H1 (cell line): ENCODE data around the gene TMEM178B. TPM values are rescaled to one million over a fixed set of nuclear protein-coding genes. Genes with fewer than 3 reads are reported as not detected.

Experiments
- CTCF ChIA-PET: fragments of 300-600 bp; sonication (Branson Sonifier 250); formaldehyde crosslinking; loops from one replicate; lab custom pipeline; 2021; ENCODE audit not compliant: partially characterized antibody; lab: Charles Lee
- POLR2A ChIA-PET: fragments of 300-600 bp; sonication (Branson Sonifier 250); formaldehyde crosslinking; loops from one replicate; lab custom pipeline; 2021; ENCODE audit warnings: inconsistent platforms; ENCODE audit not compliant: partially characterized antibody; lab: Charles Lee
- DNase-seq, 2 experiments: peaks; one replicate each; pipeline versions ENCODE4 v3.0.0 to v3.0.0-alpha.2; 2010 to 2022; ENCODE audit warnings: low spot score in 2 of 2, low read depth in 1 of 2, mixed read lengths in 1 of 2
- FAIRE-seq: peaks from 2 replicates; lab custom pipeline; 2011; peaks lifted over from hg19 to GRCh38; lab: Jason Lieb, UNC
- H2AFZ ChIP-seq: 2 replicates; pipeline ENCODE4 v1.8.1; 2012; ENCODE audit warnings: low read length, inconsistent platforms
- H2AK5ac ChIP-seq: 2 replicates; pipeline ENCODE4 v1.6.1; 2013; ENCODE audit warnings: low read depth, low read length
- H2BK120ac ChIP-seq: replicated peaks from 2 replicates; pipeline ENCODE3; 2013; ENCODE audit warnings: low read depth, low read length, inconsistent platforms
- H2BK12ac ChIP-seq: 2 replicates; pipeline ENCODE4 v1.6.1; 2013; ENCODE audit warnings: low read depth, low read length
- H2BK15ac ChIP-seq: 2 replicates; pipeline ENCODE4 v1.6.1; 2013; ENCODE audit warnings: low read length
- H2BK20ac ChIP-seq: 2 replicates; pipeline ENCODE4 v1.6.1; 2013; ENCODE audit warnings: low read length
- H2BK5ac ChIP-seq: 2 replicates; pipeline ENCODE4 v1.6.1; 2013; ENCODE audit warnings: low read depth, low read length
- H3K14ac ChIP-seq: 2 replicates; pipeline ENCODE4 v1.6.1; 2013; ENCODE audit warnings: inconsistent platforms; ENCODE audit not compliant: insufficient read length
- H3K18ac ChIP-seq: 2 replicates; pipeline ENCODE4 v1.6.1; 2013; ENCODE audit warnings: low read length; ENCODE audit errors: extremely low read depth
- H3K23ac ChIP-seq: 2 replicates; pipeline ENCODE4 v1.6.1; 2013; ENCODE audit warnings: inconsistent platforms; ENCODE audit not compliant: insufficient read length
- H3K23me2 ChIP-seq: 2 replicates; pipeline ENCODE4 v1.6.1; 2013; ENCODE audit warnings: low read depth, low read length
- H3K27ac ChIP-seq: 2 replicates; pipeline ENCODE4 v1.6.1; 2011; ENCODE audit warnings: low read depth, low read length, inconsistent platforms
- H3K27me3 ChIP-seq, 4 experiments: replicated peaks in 1 of 4; 1 replicate in 1 of 4; 2 replicates in 3 of 4; pipeline versions ENCODE4 v1.6.1 to v1.8.1; 2011 to 2013; ENCODE audit warnings: low read length in 3 of 4, mild to moderate bottlenecking in 3 of 4, inconsistent platforms in 2 of 4, mixed read lengths in 2 of 4, moderate library complexity in 1 of 4; ENCODE audit not compliant: control insufficient read depth in 3 of 4, insufficient read depth in 3 of 4; ENCODE audit errors: extremely low read depth in 1 of 4
- H3K36me3 ChIP-seq, 4 experiments: 2 replicates each; pipeline versions ENCODE4 v1.6.1 to v1.8.1; 2011 to 2013; ENCODE audit warnings: mild to moderate bottlenecking in 4 of 4, low read length in 3 of 4, moderate library complexity in 2 of 4, control low read depth in 1 of 4, inconsistent platforms in 1 of 4; ENCODE audit not compliant: insufficient read depth in 4 of 4, control insufficient read depth in 2 of 4
- H3K4ac ChIP-seq: replicated peaks from 2 replicates; pipeline ENCODE3; 2013; ENCODE audit warnings: low read length, low read depth, mixed read lengths, inconsistent platforms; ENCODE audit not compliant: insufficient read length
- H3K4me1 ChIP-seq, 4 experiments: replicated peaks in 1 of 4; 1 replicate in 1 of 4; 2 replicates in 3 of 4; pipeline versions ENCODE4 v1.6.1 to v1.8.1; 2011 to 2013; ENCODE audit warnings: low read length in 3 of 4, inconsistent platforms in 2 of 4, mixed read lengths in 1 of 4; ENCODE audit not compliant: insufficient read depth in 4 of 4, control insufficient read depth in 3 of 4
- H3K4me2 ChIP-seq, 2 experiments: 2 replicates each; pipeline versions ENCODE4 v1.6.1 to v1.8.1; 2011 to 2013; ENCODE audit warnings: low read depth in 2 of 2, low read length in 2 of 2, control low read depth in 1 of 2, inconsistent platforms in 1 of 2, mild to moderate bottlenecking in 1 of 2; ENCODE audit not compliant: insufficient read depth in 1 of 2
- H3K4me3 ChIP-seq, 4 experiments: fragments of 200-600, 300-600 bp in 1 of 4; sonication (generic), shearing (Covaris generic), sonication (Bioruptor Twin) in 1 of 4; 2 replicates each; pipeline versions ENCODE4 v1.5.1 to v1.8.1; 2011 to 2016; ENCODE audit warnings: low read length in 4 of 4, low read depth in 3 of 4, control low read depth in 2 of 4, inconsistent platforms in 2 of 4, mild to moderate bottlenecking in 2 of 4, mixed read lengths in 1 of 4, moderate library complexity in 1 of 4; ENCODE audit not compliant: insufficient read depth in 2 of 4; ENCODE audit errors: extremely low read depth in 1 of 4
- H3K56ac ChIP-seq: replicated peaks from 2 replicates; pipeline ENCODE3; 2013; ENCODE audit warnings: low read depth, mild to moderate bottlenecking, mixed read lengths, low read length, inconsistent platforms; ENCODE audit not compliant: insufficient read length
- H3K79me1 ChIP-seq: 2 replicates; pipeline ENCODE4 v1.6.1; 2013; ENCODE audit warnings: low read depth, low read length, control low read depth
- H3K79me2 ChIP-seq, 2 experiments: 2 replicates each; pipeline versions ENCODE4 v1.6.1 to v1.8.1; 2012 to 2013; ENCODE audit warnings: low read length in 2 of 2, mild to moderate bottlenecking in 2 of 2, inconsistent platforms in 1 of 2; ENCODE audit not compliant: insufficient read depth in 2 of 2, control insufficient read depth in 1 of 2
- H3K9ac ChIP-seq, 4 experiments: replicated peaks in 1 of 4; 1 replicate in 1 of 4; 2 replicates in 3 of 4; pipeline versions ENCODE4 v1.6.1 to v1.8.1; 2011 to 2013; ENCODE audit warnings: low read depth in 3 of 4, low read length in 3 of 4, control low read depth in 2 of 4, mild to moderate bottlenecking in 2 of 4, moderate library complexity in 2 of 4, inconsistent platforms in 1 of 4; ENCODE audit errors: extremely low read depth in 1 of 4
- H3K9me3 ChIP-seq, 2 experiments: 2 replicates each; pipeline versions ENCODE4 v1.6.1 to v1.8.1; 2012 to 2013; ENCODE audit warnings: mild to moderate bottlenecking in 2 of 2, moderate library complexity in 2 of 2, control low read depth in 1 of 2, inconsistent platforms in 1 of 2, low read depth in 1 of 2, low read length in 1 of 2, mixed read lengths in 1 of 2; ENCODE audit not compliant: insufficient read depth in 2 of 2
- H4K20me1 ChIP-seq, 2 experiments: replicated peaks in 1 of 2; 2 replicates each; pipeline versions ENCODE3 to v1.8.1; 2011 to 2013; ENCODE audit warnings: inconsistent platforms in 2 of 2, low read length in 2 of 2, mild to moderate bottlenecking in 1 of 2; ENCODE audit not compliant: insufficient read depth in 2 of 2, control insufficient read depth in 1 of 2
- H4K5ac ChIP-seq: 2 replicates; pipeline ENCODE4 v1.6.1; 2013; ENCODE audit warnings: low read length, low read depth, mixed read lengths, inconsistent platforms; ENCODE audit not compliant: insufficient read length
- H4K8ac ChIP-seq: 2 replicates; pipeline ENCODE4 v1.8.0; 2013; ENCODE audit warnings: mild to moderate bottlenecking, moderate library complexity, low read length, inconsistent platforms; ENCODE audit not compliant: insufficient read depth; ENCODE audit errors: extremely low read depth
- H4K91ac ChIP-seq: replicated peaks from 2 replicates; pipeline ENCODE3; 2013; ENCODE audit warnings: low read length, mixed read lengths, inconsistent platforms; ENCODE audit not compliant: insufficient read length
- CEBPB ChIP-seq: IDR thresholded peaks from 2 replicates; pipeline ENCODE4 v1.6.1; 2012; ENCODE audit warnings: low read depth, low read length
- EZH2 ChIP-seq: fragments of 200-600 bp; sonication (generic); IDR thresholded peaks from 2 replicates; pipeline ENCODE4 v1.7.1; 2012; ENCODE audit warnings: low read depth, mild to moderate bottlenecking, moderate library complexity, low read length, inconsistent platforms; ENCODE audit not compliant: severe bottlenecking
- KDM4A ChIP-seq: IDR thresholded peaks from one replicate; pipeline ENCODE4 v1.7.1; 2012; ENCODE audit warnings: low read depth, mild to moderate bottlenecking, moderate library complexity, low read length, inconsistent platforms; ENCODE audit not compliant: severe bottlenecking
- MAX ChIP-seq: IDR thresholded peaks from 2 replicates; pipeline ENCODE4 v1.6.1; 2012; ENCODE audit warnings: inconsistent platforms
- NANOG ChIP-seq: IDR thresholded peaks from 2 replicates; pipeline ENCODE4 v1.6.1; 2011; ENCODE audit warnings: low read length, low read depth, mild to moderate bottlenecking, inconsistent platforms; ENCODE audit not compliant: insufficient read depth, poor library complexity, severe bottlenecking
- POU5F1 ChIP-seq: IDR thresholded peaks from 2 replicates; pipeline ENCODE4 v1.6.1; 2011; ENCODE audit warnings: low read depth, mild to moderate bottlenecking, low read length, moderate library complexity
- SIN3A ChIP-seq, 2 experiments: IDR thresholded peaks in 1 of 2; conservative IDR thresholded peaks in 1 of 2; 2 replicates each; pipeline ENCODE4 v1.6.1; 2011 to 2012; ENCODE audit warnings: low read length in 2 of 2, improper control_type of control experiment in 1 of 2, low read depth in 1 of 2, mild to moderate bottlenecking in 1 of 2
- SIRT6 ChIP-seq: IDR thresholded peaks from one replicate; pipeline ENCODE4 v1.7.1; 2012; ENCODE audit warnings: low read length, inconsistent platforms
- TAF1 ChIP-seq: IDR thresholded peaks from 2 replicates; pipeline ENCODE4 v1.6.1; 2011; ENCODE audit warnings: mild to moderate bottlenecking, low read depth, low read length
- TEAD4 ChIP-seq: IDR thresholded peaks from 2 replicates; pipeline ENCODE4 v1.6.1; 2012; ENCODE audit warnings: low read depth, low read length, inconsistent platforms, mixed read lengths
- YY1 ChIP-seq: IDR thresholded peaks from 2 replicates; pipeline ENCODE4 v1.6.1; 2011; ENCODE audit warnings: low read depth, mild to moderate bottlenecking, low read length
- WGBS, 2 experiments: shearing (Covaris generic) in 1 of 2; methylation state at CpG; one replicate each; pipeline versions ENCODE4 v1.1.6 to v1.1.7; 2013 to 2015; ENCODE audit warnings: low lambda C conversion rate in 2 of 2, mixed read lengths in 2 of 2, inconsistent platforms in 1 of 2, low coverage in 1 of 2, missing lambda C conversion rate in 1 of 2; ENCODE audit not compliant: insufficient replicate concordance in 2 of 2, insufficient coverage in 1 of 2, insufficient read length in 1 of 2; ENCODE audit errors: extremely low coverage in 1 of 2, missing lambda C conversion rate in 1 of 2; 5-methylcytosine and 5-hydroxymethylcytosine counted together
- polyA plus RNA-seq, 7 experiments: library from polyadenylated mRNA; depleted of rRNA in 3 of 7; stranded (reverse) in 5 of 7; unstranded in 2 of 7; fragments of >200 nt in 5 of 7; fragments of 200-250 nt in 2 of 7; gene quantifications; 1 replicate in 5 of 7; 2 replicates in 1 of 7; 4 replicates in 1 of 7; pipeline versions ENCODE4 v1.2.1 to v1.2.3, GENCODE V29; 2011 to 2013; ENCODE audit warnings: missing spikeins in 2 of 7, mixed read lengths in 2 of 7
- total RNA-seq: library from RNA; stranded (reverse); fragmentation: NEBNext Ultra II Directional; extraction: Animal tissue kit (Norgen Biotek cat#: 25700); gene quantifications from 2 replicates; pipeline ENCODE4 v1.2.1, GENCODE V29; 2021

The TMEM178B gene
- total and polyA plus RNA-seq, 2 of the 8 experiments (the other 6 are each of a cell fraction or from before 2014, with no cell fraction given) = 5.3 to 18.1 TPM

- no peaks in the 10 kb centered on the region for H3K79me2 ChIP-seq
- no peak overlapping the region for H2BK5ac ChIP-seq
- no peak overlapping the region for H2AFZ ChIP-seq
- H3K4me3 ChIP-seq = no peak overlapping the region
- CTCF ChIA-PET = interaction anchor here (1.8 to 1.9 kb wide), 2 partner anchors 54 to 80 kb away, joined by 5 to 8 read pairs; no protein-coding TSS in a partner anchor
- H2AK5ac ChIP-seq = no peak overlapping the region
- no peak overlapping the region for H2BK12ac ChIP-seq
- H4K5ac ChIP-seq = no peak overlapping the region
- no peak overlapping the region for H3K4ac ChIP-seq
- no peak overlapping the region for H3K18ac ChIP-seq
- H3K56ac ChIP-seq = no peak overlapping the region
- POLR2A ChIA-PET = no interaction called here
- no peaks in the 10 kb centered on the region for H3K23me2 ChIP-seq
- H3K23ac ChIP-seq = no peak overlapping the region
- H3K9ac ChIP-seq = no peak overlapping the region
- DNase-seq = no peak
- no peak overlapping the region for H4K8ac ChIP-seq
- no peak overlapping the region for H2BK20ac ChIP-seq
- no peak overlapping the region for H2BK120ac ChIP-seq
- WGBS, 2 experiments = 95% methylated on average over 3 of the region's 3 CpGs; no CpG with 5 or more reads in 1 of the 2 experiments
- no peaks in the 10 kb centered on the region for H4K20me1 ChIP-seq
- H3K4me2 ChIP-seq = no peak overlapping the region
- no peak for FAIRE-seq
- no peaks in the 10 kb centered on the region for H3K79me1 ChIP-seq
- no peaks in the 10 kb centered on the region for H3K4me1 ChIP-seq
- no peak for TF ChIP-seq TAF1
- TF ChIP-seq YY1 = no peak
- TF ChIP-seq CEBPB = no peak
- TF ChIP-seq POU5F1 = no peak
- no peak for TF ChIP-seq SIN3A (conservative IDR thresholded peaks at IDR 0.05 in 1 of 2, IDR thresholded peaks at IDR 0.05 in 1 of 2; ENCODE audit: low read depth in 1 of 2, low read length in 2 of 2)
- TF ChIP-seq EZH2 = no peak
- TF ChIP-seq SIRT6 = no peak
- no peak for TF ChIP-seq NANOG
- no peak for TF ChIP-seq KDM4A
- no peak for TF ChIP-seq TEAD4
- no peak for TF ChIP-seq MAX
- H4K91ac ChIP-seq = no peak overlapping the region
- no peak overlapping the region for H2BK15ac ChIP-seq
- no peaks in the 10 kb centered on the region for H3K9me3 ChIP-seq
- no peaks in the 10 kb centered on the region for H3K36me3 ChIP-seq
- H3K27me3 ChIP-seq = no peaks in the 10 kb centered on the region
- H3K14ac ChIP-seq = no peak overlapping the region
- no peak overlapping the region for H3K27ac ChIP-seq
Measured at GRCh38 chr7:141452911-141453310, 379.0 kb downstream of the TMEM178B start.
